GM18909 (cell line): Measurements from ENCODE around the gene POLR2B.
"Not testable (repeated sequence)": the region's sequence is repeated elsewhere in the genome, so short reads cannot be mapped to it uniquely, and the experiment has no call there.

Source experiments
- ATAC-seq: cut with Tn5 transposase; IDR thresholded peaks from one replicate; pipeline ENCODE4 v1.9.1; 2021; ENCODE audit warnings: mild to moderate bottlenecking; ENCODE audit not compliant: unreplicated experiment, poor library complexity

POLR2B gene

DNA sequence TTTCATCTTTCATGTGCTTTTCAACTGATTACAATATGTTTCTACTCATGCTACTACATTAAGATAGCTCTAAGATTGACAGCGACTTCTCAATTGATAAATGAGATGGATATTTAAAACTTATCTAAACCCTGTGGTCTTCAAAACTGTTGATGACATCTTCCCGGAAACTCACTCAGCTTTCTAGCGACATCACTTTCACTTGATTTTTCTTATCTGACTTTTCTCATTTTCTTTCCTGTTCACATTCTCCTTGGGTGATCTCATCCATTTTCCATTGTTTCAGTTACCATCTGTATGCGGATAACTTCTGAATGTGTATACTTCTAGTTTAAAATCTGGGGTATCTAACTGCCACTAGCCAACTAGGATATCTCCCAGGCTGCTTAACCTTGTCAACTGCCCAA is 3.1 kb downstream of the POLR2B start:
- no peak for ATAC-seq

DNA sequence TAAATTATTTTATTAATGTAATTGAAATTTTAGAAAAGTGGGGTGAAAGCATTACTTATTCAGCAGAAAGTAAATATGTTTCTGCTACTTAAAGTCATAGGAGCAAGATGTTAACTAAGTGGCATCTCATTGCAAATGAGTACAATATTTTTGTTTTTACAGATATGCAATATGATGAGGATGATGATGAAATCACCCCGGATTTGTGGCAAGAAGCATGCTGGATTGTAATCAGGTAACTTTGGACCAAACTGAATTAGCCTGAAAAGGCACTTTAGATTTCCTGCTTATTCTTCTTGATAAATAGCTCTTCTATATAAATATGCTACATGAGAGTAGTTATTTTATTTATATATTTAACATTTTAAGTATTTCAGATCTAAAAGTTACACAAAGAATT is 7.5 kb downstream of the POLR2B start:
- no peak for ATAC-seq

DNA sequence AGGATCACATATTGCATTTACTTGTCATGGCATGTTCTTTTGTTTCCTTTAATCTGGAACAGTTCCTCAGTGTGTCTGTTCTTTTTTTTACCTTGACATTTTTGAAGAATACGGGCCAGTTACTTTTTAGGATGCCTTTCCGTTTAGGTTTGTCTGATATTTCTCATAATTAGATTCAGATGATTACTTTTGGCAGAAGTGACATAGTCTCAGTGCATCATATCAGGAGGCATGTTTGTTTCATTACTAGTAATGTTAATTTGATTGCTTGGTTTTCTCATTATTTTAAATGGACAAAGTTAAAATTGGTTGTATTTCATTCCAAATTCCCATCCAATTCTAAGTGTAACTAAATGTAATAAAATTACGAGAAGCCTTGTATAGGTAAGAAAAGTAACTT is 8.3 kb downstream of the POLR2B start:
- no peak for ATAC-seq

DNA sequence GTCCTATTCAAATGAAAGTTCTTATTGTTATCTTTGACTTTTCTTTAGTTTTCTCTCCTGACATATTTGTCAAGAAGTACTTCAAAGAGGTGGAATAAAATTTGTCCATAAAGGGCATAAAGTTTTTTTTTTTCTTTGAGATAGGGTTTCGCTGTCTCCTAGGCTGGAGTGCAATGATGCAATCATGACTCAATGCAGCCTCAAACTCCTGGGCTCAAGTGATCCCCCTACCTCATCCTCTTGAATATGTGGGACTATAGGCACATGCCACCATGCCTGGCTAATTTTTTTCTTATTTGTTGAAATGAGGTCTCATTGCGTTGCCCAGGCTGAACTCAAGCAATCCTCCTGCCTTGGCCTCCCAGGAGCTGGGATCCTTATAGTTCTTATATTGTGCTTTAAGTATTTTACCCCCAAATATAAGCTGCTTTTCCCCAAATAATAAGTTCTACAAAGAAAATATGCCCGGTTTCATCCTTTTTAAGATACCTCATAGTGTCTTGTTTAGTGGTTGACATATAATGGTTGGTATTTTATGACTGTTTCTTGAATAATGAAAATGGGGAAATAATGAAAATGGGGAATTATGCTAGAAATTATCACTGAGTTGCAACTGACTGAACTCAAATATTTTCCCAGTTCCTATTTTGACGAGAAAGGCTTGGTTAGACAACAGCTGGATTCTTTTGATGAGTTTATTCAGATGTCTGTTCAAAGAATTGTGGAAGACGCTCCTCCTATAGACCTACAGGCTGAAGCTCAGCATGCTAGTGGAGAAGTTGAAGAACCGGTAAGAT is 11.6 kb downstream of the POLR2B start:
- no peak for ATAC-seq

DNA sequence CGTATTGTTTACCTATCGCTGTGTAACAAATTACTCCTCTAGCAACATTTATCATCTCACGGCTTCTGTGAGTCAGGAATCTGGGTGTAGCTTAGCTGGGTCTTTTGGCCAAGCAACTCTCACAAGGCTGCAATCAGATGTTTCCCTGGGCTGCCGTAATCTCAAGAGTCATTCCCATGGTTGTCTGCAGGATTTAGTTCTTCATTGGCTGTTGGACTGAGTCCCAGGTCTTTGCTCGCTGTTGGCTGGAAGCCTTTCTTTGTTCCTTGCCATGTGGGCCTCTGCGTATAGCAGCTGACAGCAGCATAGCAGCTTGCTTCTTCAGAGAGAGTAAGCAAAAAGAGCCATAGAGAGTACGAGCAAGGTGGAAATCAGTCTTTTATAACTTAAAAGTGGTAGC is 16.8 kb downstream of the POLR2B start:
- no peak for ATAC-seq

DNA sequence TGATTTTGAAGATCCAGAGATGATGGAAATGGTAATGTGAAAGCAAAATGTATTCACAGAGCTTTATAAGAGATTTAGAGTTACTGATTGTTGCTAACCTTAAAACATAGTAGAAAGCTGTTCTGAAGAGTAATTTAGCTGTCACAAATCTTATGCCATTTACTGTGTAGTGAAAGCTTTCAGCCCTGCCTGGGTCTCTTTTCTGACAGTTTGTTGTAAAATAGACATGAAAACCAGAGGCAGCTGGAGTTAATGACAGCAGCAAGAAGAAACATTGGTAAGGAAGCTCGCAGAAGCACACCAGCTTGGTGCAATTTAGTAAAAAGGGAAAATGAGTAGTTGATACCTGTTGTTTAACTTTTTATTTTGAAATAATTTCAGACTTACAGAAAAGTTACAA is 21.1 kb downstream of the POLR2B start:
- ATAC-seq, result no peak

DNA sequence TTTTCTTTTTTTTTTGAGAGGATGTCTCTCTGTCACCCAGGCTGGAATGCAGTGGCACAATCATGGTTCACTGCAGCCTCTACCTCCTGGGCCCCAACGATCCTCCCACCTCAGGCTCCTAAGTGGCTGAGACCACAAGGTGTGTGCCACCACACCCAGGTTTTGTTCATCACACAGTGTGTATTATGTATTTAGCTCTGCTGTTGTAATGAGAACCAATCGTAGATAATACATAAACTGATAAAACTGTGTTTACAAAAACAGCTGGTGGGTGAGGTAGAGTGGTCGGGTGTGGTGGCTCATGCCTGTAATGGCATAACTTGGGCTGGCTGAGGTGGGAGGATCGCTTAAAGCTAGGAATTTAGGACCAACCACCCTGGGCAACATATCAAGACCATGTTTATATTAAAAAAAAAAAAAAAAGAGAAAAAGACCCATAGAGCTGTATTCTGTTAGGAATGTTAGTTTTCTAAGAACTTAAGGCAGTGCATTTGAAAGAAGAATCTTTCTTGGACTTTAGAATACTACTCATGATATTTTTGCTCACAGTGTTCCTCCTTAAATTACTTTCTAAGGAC is 34.9 kb downstream of the POLR2B start:
- no peak for ATAC-seq

DNA sequence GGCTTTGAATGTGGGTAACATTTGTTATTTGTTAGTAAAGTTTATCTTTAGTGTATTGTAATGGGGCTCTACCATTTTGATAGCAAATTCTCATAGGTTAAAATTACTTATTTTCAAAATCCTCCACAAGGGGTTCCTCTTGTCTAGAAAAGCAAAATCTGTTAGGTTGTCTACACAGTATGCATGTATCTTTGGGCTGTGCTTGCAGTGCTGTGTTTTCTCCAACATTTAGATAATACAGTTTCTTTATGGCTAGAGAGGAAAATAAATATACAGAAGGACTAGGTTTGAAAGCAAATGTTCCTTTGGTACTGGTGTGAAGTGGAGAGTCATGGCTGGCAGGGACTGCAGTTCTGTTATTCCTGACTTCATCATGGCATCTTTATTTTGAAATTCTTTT is 40.3 kb downstream of the POLR2B start:
- ATAC-seq, result no peak

DNA sequence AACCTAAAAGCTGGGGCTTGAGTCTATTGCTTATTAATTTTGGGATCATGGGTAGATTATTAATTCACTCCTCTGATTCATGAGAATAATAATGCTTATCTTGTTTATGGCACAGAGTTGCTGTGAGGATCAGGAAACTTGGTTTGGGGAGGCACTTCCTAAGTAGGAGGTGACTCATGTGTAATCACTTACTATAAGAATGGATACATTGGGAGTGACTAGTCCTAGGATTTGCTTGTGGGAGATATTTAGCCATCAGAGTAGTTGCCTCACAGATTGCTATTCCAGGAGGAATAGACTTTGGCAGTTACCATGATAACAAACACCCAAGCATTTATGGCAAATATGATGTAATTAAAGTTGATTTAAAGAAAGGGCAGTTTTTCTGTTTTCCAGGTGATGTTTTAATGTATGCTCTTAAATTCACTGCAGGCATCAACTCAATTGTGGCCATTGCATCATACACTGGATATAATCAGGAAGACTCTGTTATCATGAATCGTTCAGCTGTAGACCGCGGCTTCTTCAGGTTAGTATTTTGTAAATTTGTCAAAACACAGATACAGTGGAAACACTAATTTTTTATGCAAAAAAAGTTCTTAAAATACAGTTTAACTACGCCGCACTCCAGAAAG is 41.9 kb downstream of the POLR2B start:
- no peak for ATAC-seq

DNA sequence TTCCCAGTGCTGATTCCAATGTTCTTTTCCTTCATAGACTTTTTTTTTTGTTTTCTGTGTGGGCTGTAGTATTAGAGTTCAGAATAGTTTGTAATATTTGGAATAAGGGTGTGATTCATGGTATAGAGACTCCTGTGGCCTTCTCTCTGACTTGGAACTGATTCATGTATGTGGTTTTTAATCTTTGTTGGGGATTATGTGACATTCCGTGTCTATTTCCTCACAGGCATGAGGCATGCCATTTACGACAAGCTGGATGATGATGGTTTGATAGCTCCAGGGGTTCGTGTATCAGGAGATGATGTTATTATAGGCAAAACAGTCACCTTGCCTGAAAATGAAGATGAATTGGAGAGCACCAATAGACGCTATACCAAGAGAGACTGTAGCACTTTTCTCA is 44.4 kb downstream of the POLR2B start:
- no peak for ATAC-seq

DNA sequence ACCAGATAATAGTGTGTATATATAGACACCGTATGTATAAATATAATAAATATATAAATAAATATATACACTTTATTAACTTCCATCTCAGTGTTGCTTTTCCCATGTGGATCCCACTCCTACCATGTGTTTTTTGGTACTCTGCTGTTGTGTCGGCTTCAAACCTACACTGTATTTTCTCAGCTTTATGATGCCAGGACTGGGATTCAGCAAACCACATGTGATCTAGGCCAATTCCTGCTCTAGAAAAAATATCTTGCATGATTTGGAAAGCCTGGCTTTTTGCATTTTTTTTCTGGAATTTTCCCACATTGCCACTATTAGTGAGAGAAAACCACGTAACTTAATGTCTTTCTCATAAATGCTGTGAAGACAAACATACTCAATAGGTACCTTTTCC is 55.8 kb downstream of the POLR2B start:
- ATAC-seq, result no peak

DNA sequence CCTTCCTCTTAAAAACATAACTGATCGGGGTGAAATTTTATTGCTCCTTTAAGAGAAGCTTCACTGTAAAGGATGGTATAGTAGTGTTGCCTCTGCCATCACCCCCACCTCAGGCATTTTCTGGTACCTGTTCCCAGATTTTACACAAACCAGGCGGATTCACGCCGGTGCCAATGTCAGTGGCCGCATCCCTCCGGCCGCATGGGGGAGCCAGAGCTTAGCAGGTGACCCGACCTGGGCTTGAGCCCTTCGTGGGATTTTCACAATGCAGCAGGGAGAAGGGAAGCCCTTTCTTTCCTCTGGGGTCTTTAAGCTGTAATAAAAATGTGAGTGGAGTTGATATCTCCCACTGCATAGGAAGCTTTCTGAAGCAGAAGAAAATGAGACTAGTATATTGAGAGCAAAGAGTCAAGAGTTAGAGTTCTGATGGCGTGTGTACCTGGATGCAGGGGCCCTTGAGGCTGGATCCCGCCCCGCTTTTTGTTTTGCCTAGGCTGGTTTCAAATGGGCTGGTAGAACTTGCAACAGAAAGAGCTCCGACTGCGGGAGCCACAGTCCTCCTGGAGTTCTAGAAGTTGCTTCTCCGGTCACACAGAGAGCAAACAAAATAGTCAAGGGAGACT is 59.4 kb downstream of the POLR2B start:
- no peak for ATAC-seq

DNA sequence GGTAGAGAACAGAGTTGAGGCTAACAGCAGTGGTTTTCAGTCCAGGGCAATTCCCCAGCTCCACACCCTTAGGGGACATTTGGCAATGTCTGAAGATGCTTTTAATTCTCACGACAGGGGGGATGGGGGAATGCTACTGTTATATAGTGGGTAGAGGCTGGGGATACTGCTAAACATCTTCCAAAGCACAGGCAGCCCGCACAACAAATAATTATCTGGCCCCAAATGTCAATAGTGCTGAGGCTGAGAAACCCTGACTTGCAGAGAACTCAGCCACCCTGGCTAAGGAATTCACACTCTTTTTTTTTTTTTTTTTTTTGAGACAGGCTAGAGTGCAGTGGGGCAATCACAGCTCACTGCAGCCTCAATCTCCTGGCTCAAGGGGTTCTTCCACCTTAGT is 60.6 kb downstream of the POLR2B start:
- no peak for ATAC-seq

DNA sequence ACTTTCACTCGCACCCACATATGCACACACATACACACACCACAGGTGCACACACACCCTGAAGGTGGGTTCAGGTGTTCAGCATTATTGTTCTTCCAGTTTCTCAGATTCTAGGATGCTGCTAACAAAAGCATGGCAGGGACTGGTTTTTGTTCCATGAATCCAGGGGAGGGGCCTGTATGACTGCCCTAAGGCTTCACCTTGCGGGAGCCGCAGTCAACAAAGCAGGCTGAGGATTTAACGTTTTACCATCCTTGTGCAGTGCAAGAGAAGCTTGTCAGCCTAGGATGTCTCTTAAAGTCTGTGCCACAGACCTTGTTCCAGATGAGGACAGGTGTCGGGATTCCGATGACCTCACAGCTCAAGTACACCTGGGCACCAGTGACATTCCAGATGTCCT is 61.8 kb downstream of the POLR2B start:
- no peak for ATAC-seq

DNA sequence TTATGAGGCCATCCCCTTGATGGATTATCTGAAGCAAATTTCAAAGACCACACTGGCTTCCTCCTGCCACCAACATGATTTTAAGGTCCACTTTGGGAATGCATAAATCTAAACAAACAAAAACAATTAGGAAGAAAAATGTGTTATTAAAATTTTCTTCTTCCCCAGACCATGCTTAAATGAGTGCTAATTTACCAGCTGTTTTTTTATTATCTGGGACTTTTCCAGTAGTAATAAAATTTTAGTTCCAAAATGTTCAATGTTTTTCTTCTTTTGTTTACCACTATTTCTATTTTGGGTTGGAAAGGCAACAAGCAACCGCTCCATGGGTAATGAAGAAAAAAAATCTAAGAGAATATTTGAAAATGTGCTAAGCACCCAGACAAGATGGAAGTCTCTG is 62.3 kb downstream of the POLR2B start:
- ATAC-seq, result no peak

DNA sequence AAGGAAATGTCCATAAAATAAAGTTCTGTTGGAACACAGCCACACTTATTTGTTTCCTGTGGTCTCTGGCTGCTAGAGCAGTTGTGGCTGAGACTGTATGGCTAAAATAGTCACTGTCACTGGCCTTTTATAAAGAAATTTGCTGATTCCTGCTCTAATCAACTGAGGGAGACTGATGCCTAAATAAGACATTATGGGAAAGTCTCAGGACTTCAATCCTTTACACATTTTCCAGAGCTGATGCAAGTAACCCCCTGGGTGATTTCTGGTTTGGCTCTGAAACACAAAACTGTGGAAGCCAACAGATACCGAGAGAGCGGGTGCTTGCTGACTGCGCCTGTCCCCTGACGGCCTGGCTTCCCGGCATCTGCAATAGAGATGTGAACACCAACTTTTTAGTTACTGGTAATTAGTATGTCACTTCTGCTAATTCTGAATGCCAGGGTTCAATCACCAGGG is 64.0 kb downstream of the POLR2B start:
- ATAC-seq, result no peak

DNA sequence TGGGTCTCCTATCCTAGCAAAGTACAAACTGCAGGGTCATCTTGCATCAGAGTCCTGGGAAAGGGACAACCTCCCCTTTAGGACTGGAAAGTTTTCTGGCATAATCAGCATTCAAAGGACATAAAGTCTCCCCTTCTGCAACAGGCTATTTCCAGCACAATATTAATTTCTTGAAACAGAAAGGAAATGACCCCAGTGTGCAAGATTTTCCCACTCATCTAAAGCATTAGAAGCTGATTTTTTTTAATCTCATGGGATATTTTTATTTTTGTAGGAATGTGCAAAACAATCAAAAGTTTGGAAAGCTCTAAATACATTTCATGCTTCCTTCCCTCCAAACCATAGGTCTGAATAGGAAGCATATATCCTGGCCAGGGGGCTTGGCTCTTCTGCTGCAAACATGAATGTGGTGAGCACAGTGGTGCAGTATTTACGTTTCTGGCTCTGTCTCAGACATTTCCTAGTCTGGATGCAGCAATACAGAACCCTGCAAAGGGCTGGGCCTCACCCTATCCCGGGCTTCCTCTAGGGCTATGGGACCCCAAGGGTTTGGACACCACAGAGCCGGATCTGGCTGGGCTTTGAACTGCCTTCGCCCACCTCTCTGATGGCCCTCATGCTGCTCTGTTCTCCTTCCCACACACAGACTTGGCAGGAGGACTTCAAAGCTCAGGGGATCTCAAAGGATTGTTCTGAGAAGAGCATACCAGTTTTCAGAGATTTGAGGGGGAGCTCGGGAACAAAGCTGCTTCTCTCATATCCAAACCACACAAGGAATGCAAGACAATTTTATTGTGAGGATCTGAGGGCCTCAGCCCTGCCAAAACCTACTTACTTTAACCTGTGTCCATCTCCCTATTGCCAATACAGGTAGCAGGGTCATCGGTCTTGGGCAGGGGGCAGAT is 64.9 kb downstream of the POLR2B start:
- no peak for ATAC-seq

DNA sequence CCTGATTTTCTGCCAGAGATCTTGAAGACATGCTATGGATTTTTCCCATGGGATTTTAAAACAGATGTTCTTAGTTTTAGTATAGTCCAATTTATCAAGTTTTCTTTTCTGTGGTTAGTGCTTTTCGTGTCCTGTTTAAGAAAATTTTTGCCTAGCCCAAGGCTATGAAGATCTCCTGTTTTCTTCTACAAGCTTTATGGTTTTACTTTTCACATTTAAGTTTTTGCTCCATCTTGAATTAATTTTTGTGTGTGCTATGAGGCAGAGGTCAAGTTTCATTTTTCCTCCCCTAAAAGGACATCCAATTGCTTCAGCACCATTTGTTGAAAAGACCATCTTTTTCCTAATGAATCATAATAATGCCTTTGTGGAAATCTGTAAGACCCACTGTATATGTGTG is 65.6 kb downstream of the POLR2B start:
- ATAC-seq, result no peak

DNA sequence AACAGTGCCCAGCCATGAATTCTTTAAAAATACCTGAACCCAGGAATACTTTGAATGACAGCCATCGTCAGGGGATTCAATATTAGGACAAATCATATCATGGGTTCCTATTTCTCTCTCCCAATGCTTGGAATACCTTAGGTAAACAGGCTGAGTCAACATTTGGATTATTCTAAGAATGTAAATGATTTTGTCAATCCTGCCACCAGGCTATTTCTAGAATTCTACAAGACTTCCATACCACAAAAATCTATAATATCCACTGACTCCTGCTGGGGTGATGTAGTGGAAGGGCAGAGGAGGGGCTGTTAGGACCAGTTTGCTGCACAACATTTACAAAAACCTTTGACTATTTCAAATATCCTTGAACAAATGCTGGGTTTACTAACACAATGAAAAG is 66.3 kb downstream of the POLR2B start:
- ATAC-seq, result no peak

DNA sequence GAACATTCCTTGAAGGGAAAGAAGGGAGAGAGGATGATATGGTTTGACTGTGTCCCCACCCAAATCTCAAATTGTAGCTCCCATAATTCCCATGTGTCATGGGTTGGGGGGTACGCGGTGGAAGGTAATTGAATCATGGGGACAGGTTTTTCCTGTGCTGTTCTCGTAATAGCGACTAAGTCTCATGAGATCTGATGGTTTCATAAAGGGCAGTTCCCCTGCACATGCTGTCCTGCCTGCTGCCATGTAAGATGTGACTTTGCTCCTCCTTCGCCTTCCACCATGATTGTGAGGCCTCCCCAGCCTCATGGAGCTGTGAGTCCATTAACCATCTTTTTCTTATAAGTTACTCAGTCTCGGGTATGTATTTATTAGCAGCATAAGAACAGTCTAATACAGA is 68.3 kb downstream of the POLR2B start:
- not testable (repeated sequence) for ATAC-seq
